Uterus (tissue), 2 donors: ENCODE data around the gene RPL37.

Experiments
- CTCF ChIP-seq, 4 experiments: fragments of 200-600 bp in 2 of 4; fragments of 450-650 bp in 2 of 4; sonication (generic) in 2 of 4; IDR thresholded peaks; one replicate each; pipeline ENCODE4 v1.5.1; 2016 to 2019; ENCODE audit warnings: antibody characterized with exemption in 4 of 4, mild to moderate bottlenecking in 2 of 4, moderate library complexity in 1 of 4
- POLR2A ChIP-seq, 2 donors: fragments of 450-650 bp; IDR thresholded peaks; one replicate each; pipeline ENCODE4 v1.6.1; 2016; ENCODE audit warnings: antibody characterized with exemption in 2 of 2, mild to moderate bottlenecking in 1 of 2, moderate library complexity in 1 of 2

GRCh38 chr5:40799258-40799657 lies 35.8 kb downstream of the RPL37 start:
- TF ChIP-seq CTCF (IDR thresholded peaks at IDR 0.05): no peak
- no peak for TF ChIP-seq POLR2A (IDR thresholded peaks at IDR 0.05)
